Breast epithelium (tissue), 4 donors: ENCODE results near the gene KLHL29. TPM values are rescaled to one million over a fixed set of nuclear protein-coding genes. Genes with fewer than 3 reads are reported as not detected.

Experiments used
- DNase-seq, 2 donors: peaks; one replicate each; pipeline ENCODE4 v3.0.0-alpha.2; 2019; ENCODE audit warnings: low spot score in 2 of 2
- H3K27ac ChIP-seq, 2 donors: fragments of 200-600 bp; sonication (generic) in 1 of 2; one replicate each; pipeline ENCODE4 v1.5.1; 2016 to 2019; ENCODE audit warnings: mild to moderate bottlenecking in 1 of 2
- H3K27me3 ChIP-seq, 2 donors: fragments of 200-600 bp; sonication (generic) in 1 of 2; one replicate each; pipeline versions ENCODE4 v1.5.1 to v1.6.0; 2017 to 2019; ENCODE audit warnings: control low read depth in 1 of 2, mild to moderate bottlenecking in 1 of 2
- H3K36me3 ChIP-seq: fragments of 200-600 bp; one replicate; pipeline ENCODE4 v1.5.1; 2019
- H3K4me1 ChIP-seq, 2 donors: fragments of 200-600 bp; sonication (generic); one replicate each; pipeline ENCODE4 v1.5.1; 2016 to 2019; ENCODE audit warnings: control low read depth in 1 of 2
- H3K4me3 ChIP-seq, 3 donors: fragments of 200-600 bp; sonication (generic); 1 replicate in 2 of 3; 2 replicates in 1 of 3; pipeline ENCODE4 v1.5.1; 2016 to 2019; ENCODE audit warnings: mild to moderate bottlenecking in 3 of 3, moderate library complexity in 2 of 3
- H3K9me3 ChIP-seq, 2 donors: fragments of 200-600 bp; sonication (generic) in 1 of 2; one replicate each; pipeline ENCODE4 v1.5.1; 2016 to 2019; ENCODE audit warnings: control low read depth in 1 of 2
- CTCF ChIP-seq, 3 donors: fragments of 450-650 bp; IDR thresholded peaks; one replicate each; pipeline ENCODE4 v1.5.1; 2016 to 2017; ENCODE audit warnings: antibody characterized with exemption in 3 of 3, mild to moderate bottlenecking in 3 of 3, moderate library complexity in 3 of 3
- POLR2A ChIP-seq: fragments of 450-650 bp; IDR thresholded peaks from one replicate; pipeline ENCODE4 v1.6.1; 2016; ENCODE audit warnings: antibody characterized with exemption, mild to moderate bottlenecking, moderate library complexity
- POLR2AphosphoS5 ChIP-seq, 3 donors: sonication (generic); formaldehyde crosslinking; IDR thresholded peaks; one replicate each; pipeline ENCODE4 v1.6.1; 2017; ENCODE audit warnings: antibody characterized with exemption in 3 of 3
- intact Hi-C: fragments of 100-400 bp; cut with DNase I; formaldehyde crosslinking; loops from one replicate; pipeline ENCODE4 v1.15.1; 2023; ENCODE audit warnings: low total_unique reads
- total RNA-seq, 3 donors: library from RNA; depleted of rRNA; stranded (reverse); fragments of >200 nt; gene quantifications; one replicate each; pipeline ENCODE4 v1.1.0, GENCODE V29; 2016

The KLHL29 gene
- total RNA-seq, 3 donors from 2014 or later, result 4.5 to 20.9 (median 14.7) TPM

GRCh38 chr2:23520256-23520655 lies 135.3 kb downstream of the KLHL29 start:
- H3K4me1 ChIP-seq, result no peaks in the 10 kb centered on the region
- intact Hi-C loops, result no loop called here
- no peaks in the 10 kb centered on the region for H3K9me3 ChIP-seq
- no peak for DNase-seq
- H3K27ac ChIP-seq, result peak overlapping the region; percentile 43 to 62
- H3K36me3 ChIP-seq, result no peaks in the 10 kb centered on the region
- no peaks in the 10 kb centered on the region for H3K27me3 ChIP-seq
- no peak overlapping the region for H3K4me3 ChIP-seq
- TF ChIP-seq CTCF (IDR thresholded peaks at IDR 0.05) (no peak), POLR2A (no peak), POLR2AphosphoS5 (IDR thresholded peaks at IDR 0.05) (no peak)

GRCh38 chr2:23521060-23521459 lies 136.1 kb downstream of the KLHL29 start:
- no peaks in the 10 kb centered on the region for H3K4me1 ChIP-seq
- no peak overlapping the region for H3K27ac ChIP-seq
- no peak for TF ChIP-seq POLR2A
- no peak for TF ChIP-seq CTCF (IDR thresholded peaks at IDR 0.05)
- TF ChIP-seq POLR2AphosphoS5 (IDR thresholded peaks at IDR 0.05), result no peak
- intact Hi-C loops, result no loop called here
- no peak for DNase-seq
- H3K4me3 ChIP-seq, result no peak overlapping the region
- no peaks in the 10 kb centered on the region for H3K9me3 ChIP-seq
- no peaks in the 10 kb centered on the region for H3K27me3 ChIP-seq
- no peaks in the 10 kb centered on the region for H3K36me3 ChIP-seq

- Histone ChIP-seq H3K27me3 (no peaks in the 10 kb centered on the region), H3K4me1 (no peaks in the 10 kb centered on the region), H3K4me3 (no peak overlapping the region), H3K36me3 (no peaks in the 10 kb centered on the region), H3K9me3 (no peaks in the 10 kb centered on the region), H3K27ac (peak overlapping the region; percentile 53 to 83)
- intact Hi-C loops, result no loop called here
- no peak for TF ChIP-seq CTCF (IDR thresholded peaks at IDR 0.05)
- TF ChIP-seq POLR2AphosphoS5 (IDR thresholded peaks at IDR 0.05), result no peak
- no peak for TF ChIP-seq POLR2A
- DNase-seq, result no peak
These were observed 137.9 kb downstream of the KLHL29 start for GRCh38 chr2:23522726-23523372.

GRCh38 chr2:23523373-23524260 lies 138.6 kb downstream of the KLHL29 start:
- TF ChIP-seq POLR2A (no peak), POLR2AphosphoS5 (IDR thresholded peaks at IDR 0.05) (peak in 1 of 3 donors; percentile 62), CTCF (IDR thresholded peaks at IDR 0.05) (no peak)
- Histone ChIP-seq H3K36me3 (no peaks in the 10 kb centered on the region), H3K4me3 (peak overlapping the region in 1 of 3 donors; percentile 13), H3K27me3 (no peaks in the 10 kb centered on the region), H3K4me1 (no peaks in the 10 kb centered on the region), H3K9me3 (no peaks in the 10 kb centered on the region), H3K27ac (peak overlapping the region; percentile 81 to 83)
- intact Hi-C loops, result no loop called here
- DNase-seq, result peak in 1 of 2 donors; percentile 46

- Histone ChIP-seq H3K27me3 (no peaks in the 10 kb centered on the region), H3K4me3 (peak overlapping the region in 1 of 3 donors; percentile 13), H3K36me3 (no peaks in the 10 kb centered on the region), H3K27ac (peak overlapping the region; percentile 81 to 83), H3K9me3 (no peaks in the 10 kb centered on the region), H3K4me1 (no peaks in the 10 kb centered on the region)
- intact Hi-C loops, result no loop called here
- TF ChIP-seq POLR2AphosphoS5 (IDR thresholded peaks at IDR 0.05) (no peak), CTCF (IDR thresholded peaks at IDR 0.05) (no peak), POLR2A (no peak)
- peak in 1 of 2 donors; percentile 89 for DNase-seq
These were observed 139.3 kb downstream of the KLHL29 start for GRCh38 chr2:23524261-23524706.
